A673 (cell line): ENCODE measurements around the gene PPP2R5C. TPM values are rescaled to one million over a fixed set of nuclear protein-coding genes. Genes with fewer than 3 reads are reported as not detected.

Source experiments
- BruUV-seq: library from RNA; stranded (reverse); fragments of 400-500 nt; replicated peaks from 2 replicates; lab custom pipeline; 2021; lab: Mats Ljungman, UMichigan
- CTCF ChIA-PET: fragments of 300-600 bp; sonication (Branson Sonifier 250); formaldehyde crosslinking; loops from one replicate; lab custom pipeline; 2022; ENCODE audit warnings: antibody characterized with exemption; lab: Charles Lee
- POLR2A ChIA-PET: fragments of 300-600 bp; sonication (Branson Sonifier 250); formaldehyde crosslinking; loops from one replicate; lab custom pipeline; 2022; ENCODE audit warnings: antibody characterized with exemption; ENCODE audit not compliant: low non-redundant PET; lab: Charles Lee
- DNase-seq: peaks from one replicate; pipeline ENCODE4 v3.0.0-alpha.2; 2015; ENCODE audit warnings: low spot score
- H3K27ac ChIP-seq: fragments of 200-600 bp; sonication (generic); 2 replicates; pipeline ENCODE4 v1.5.1; 2016; ENCODE audit warnings: mixed run types, low read depth, mild to moderate bottlenecking, mixed read lengths, antibody characterized with exemption, low read length; ENCODE audit not compliant: poor library complexity, severe bottlenecking
- H3K27me3 ChIP-seq: fragments of 200-600 bp; sonication (generic); replicated peaks from 2 replicates; pipeline ENCODE4 v1.6.1; 2017; ENCODE audit warnings: mixed run types, low read depth, mild to moderate bottlenecking, mixed read lengths, antibody characterized with exemption, low read length; ENCODE audit not compliant: insufficient read depth, poor library complexity
- H3K36me3 ChIP-seq: fragments of 200-600 bp; sonication (generic); 2 replicates; pipeline ENCODE4 v1.6.1; 2016; ENCODE audit warnings: mixed run types, mild to moderate bottlenecking, mixed read lengths, antibody characterized with exemption, low read length; ENCODE audit not compliant: insufficient read depth, poor library complexity, severe bottlenecking
- H3K4me1 ChIP-seq: fragments of 200-600 bp; sonication (generic); 2 replicates; pipeline ENCODE4 v1.6.1; 2017; ENCODE audit warnings: mixed run types, mild to moderate bottlenecking, mixed read lengths, antibody characterized with exemption, low read length; ENCODE audit not compliant: insufficient read depth, poor library complexity, severe bottlenecking
- H3K4me3 ChIP-seq: fragments of 200-600 bp; sonication (generic); 2 replicates; pipeline ENCODE4 v1.5.1; 2016; ENCODE audit warnings: low read depth, mixed run types, mild to moderate bottlenecking, mixed read lengths, low read length; ENCODE audit not compliant: poor library complexity, severe bottlenecking
- H3K9me3 ChIP-seq: fragments of 200-600 bp; sonication (generic); 2 replicates; pipeline ENCODE4 v1.6.1; 2016; ENCODE audit warnings: mixed run types, low read depth, mild to moderate bottlenecking, mixed read lengths, antibody characterized with exemption, low read length; ENCODE audit not compliant: poor library complexity, severe bottlenecking
- EZH2 ChIP-seq: fragments of 200-600 bp; sonication (generic); IDR thresholded peaks from 2 replicates; pipeline ENCODE4 v1.6.1; 2017; ENCODE audit warnings: borderline replicate concordance, low read depth, mild to moderate bottlenecking, mixed read lengths, antibody characterized with exemption, low read length; ENCODE audit not compliant: poor library complexity, severe bottlenecking
- intact Hi-C: fragments of 100-400 bp; cut with micrococcal nuclease; formaldehyde crosslinking; loops from one replicate; pipeline ENCODE4 v1.10.0; 2022; ENCODE audit not compliant: unreplicated experiment
- total RNA-seq: library from RNA; stranded (reverse); gene quantifications from 2 replicates; pipeline ENCODE4 v1.2.3, GENCODE V29; 2021
- TF ChIP-seq, protein P1 (sequence below): fragments of 300-800, 200-600 bp; sonication (generic); conservative IDR thresholded peaks from 2 replicates; pipeline ENCODE4 v1.5.1; 2017; ENCODE audit warnings: low read depth, mild to moderate bottlenecking, antibody characterized with exemption, low read length, moderate library complexity, mixed read lengths

PPP2R5C gene
- total RNA-seq, 1 experiment from 2014 or later, result 113 TPM

DNA sequence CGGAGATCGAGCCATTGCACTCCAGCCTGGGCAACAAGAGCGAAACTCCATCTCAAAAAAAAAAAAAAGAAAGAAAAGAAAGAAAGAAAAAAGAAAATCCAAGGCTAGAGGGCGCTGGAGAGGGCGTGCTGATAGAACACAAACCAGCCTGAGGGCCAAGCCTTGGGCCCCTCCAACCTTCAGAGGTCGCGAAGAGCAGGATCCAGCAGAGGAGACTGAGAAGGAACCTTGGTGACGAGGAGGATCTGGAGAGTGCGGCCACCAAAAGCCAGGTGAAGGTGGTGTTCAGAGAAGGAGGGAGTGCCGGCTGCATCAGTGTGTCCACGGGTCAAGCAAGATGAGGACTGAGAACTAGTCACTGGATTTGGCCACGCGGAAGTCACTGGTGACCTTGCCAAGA is 198.7 kb downstream of the PPP2R5C start:
- no TSS peak for BruUV-seq
- no peaks in the 10 kb centered on the region for H3K36me3 ChIP-seq
- H3K27me3 ChIP-seq, result no peaks in the 10 kb centered on the region
- TF ChIP-seq, protein P1, sequence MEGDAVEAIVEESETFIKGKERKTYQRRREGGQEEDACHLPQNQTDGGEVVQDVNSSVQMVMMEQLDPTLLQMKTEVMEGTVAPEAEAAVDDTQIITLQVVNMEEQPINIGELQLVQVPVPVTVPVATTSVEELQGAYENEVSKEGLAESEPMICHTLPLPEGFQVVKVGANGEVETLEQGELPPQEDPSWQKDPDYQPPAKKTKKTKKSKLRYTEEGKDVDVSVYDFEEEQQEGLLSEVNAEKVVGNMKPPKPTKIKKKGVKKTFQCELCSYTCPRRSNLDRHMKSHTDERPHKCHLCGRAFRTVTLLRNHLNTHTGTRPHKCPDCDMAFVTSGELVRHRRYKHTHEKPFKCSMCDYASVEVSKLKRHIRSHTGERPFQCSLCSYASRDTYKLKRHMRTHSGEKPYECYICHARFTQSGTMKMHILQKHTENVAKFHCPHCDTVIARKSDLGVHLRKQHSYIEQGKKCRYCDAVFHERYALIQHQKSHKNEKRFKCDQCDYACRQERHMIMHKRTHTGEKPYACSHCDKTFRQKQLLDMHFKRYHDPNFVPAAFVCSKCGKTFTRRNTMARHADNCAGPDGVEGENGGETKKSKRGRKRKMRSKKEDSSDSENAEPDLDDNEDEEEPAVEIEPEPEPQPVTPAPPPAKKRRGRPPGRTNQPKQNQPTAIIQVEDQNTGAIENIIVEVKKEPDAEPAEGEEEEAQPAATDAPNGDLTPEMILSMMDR, result peak; percentile 64
- no peak for TF ChIP-seq EZH2
- intact Hi-C loops, result loop anchor here (1.0 to 5.0 kb wide), 4 partner anchors 102 to 354 kb away; no protein-coding TSS in a partner anchor
- peak; percentile 67 for DNase-seq
- H3K4me3 ChIP-seq, result no peak overlapping the region
- POLR2A ChIA-PET, result interaction anchor here (0.6 kb wide), 1 partner anchor 452 kb away, joined by 14 read pairs; no protein-coding TSS in a partner anchor
- CTCF ChIA-PET, result interaction anchor here (0.8 kb wide), 1 partner anchor 439 kb away, joined by 4 read pairs; no protein-coding TSS in a partner anchor
- H3K9me3 ChIP-seq, result no peaks in the 10 kb centered on the region
- peaks cover 37% of the 10 kb centered on the region for H3K4me1 ChIP-seq
- H3K27ac ChIP-seq, result no peak overlapping the region

DNA sequence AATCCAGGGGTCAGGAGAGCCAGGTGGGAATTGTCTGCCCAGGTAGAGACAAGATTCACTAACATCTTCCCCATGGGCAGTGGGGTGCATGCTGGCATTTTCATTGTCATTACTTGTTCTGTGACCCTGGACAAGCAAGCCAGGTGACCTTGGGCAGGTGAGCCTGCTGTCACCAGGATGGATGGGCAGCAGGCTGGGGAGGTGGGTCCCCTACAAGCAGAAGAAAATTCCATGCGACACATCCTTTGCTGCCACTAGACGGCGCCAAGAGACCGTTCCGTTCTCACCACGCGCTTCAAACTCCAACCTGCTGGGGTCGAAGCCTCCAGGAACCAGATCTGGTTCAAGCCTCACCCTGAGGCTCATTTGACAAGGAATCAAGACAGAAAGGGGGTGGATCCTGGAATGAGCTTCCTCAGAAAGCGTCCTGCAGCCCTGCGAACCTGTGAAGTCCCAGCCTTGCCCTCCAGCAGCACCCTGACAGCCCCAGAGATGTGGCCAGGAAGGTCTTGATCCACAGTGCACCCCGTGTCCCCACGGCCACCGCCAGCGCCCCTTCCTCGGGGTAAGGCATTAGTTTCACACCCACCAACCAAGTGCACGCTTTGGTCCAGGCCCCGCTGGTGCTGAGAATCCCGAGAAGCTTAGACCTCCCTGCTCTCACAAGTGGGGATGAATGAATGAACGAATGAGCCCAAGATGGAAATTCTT is 199.7 kb downstream of the PPP2R5C start:
- TF ChIP-seq EZH2, result no peak
- TF ChIP-seq, protein P1, result peak; percentile 90
- Histone ChIP-seq H3K36me3 (no peaks in the 10 kb centered on the region), H3K27ac (peak overlapping the region; percentile 58), H3K27me3 (no peaks in the 10 kb centered on the region), H3K9me3 (no peaks in the 10 kb centered on the region), H3K4me3 (no peak overlapping the region), H3K4me1 (peaks cover 37% of the 10 kb centered on the region)
- intact Hi-C loops, result loop anchor here (5.0 kb wide), 3 partner anchors 101 to 254 kb away; no protein-coding TSS in a partner anchor
- POLR2A ChIA-PET, result interaction anchor here (0.6 kb wide), 1 partner anchor 15 kb away, joined by 18 read pairs; no protein-coding TSS in a partner anchor
- CTCF ChIA-PET, result interaction anchor here (0.5 to 1.3 kb wide), 8 partner anchors 11 to 1770 kb away, joined by 3 to 10 read pairs (median 4); no protein-coding TSS in a partner anchor
- BruUV-seq, result no TSS peak
- DNase-seq, result peak; percentile 94

DNA sequence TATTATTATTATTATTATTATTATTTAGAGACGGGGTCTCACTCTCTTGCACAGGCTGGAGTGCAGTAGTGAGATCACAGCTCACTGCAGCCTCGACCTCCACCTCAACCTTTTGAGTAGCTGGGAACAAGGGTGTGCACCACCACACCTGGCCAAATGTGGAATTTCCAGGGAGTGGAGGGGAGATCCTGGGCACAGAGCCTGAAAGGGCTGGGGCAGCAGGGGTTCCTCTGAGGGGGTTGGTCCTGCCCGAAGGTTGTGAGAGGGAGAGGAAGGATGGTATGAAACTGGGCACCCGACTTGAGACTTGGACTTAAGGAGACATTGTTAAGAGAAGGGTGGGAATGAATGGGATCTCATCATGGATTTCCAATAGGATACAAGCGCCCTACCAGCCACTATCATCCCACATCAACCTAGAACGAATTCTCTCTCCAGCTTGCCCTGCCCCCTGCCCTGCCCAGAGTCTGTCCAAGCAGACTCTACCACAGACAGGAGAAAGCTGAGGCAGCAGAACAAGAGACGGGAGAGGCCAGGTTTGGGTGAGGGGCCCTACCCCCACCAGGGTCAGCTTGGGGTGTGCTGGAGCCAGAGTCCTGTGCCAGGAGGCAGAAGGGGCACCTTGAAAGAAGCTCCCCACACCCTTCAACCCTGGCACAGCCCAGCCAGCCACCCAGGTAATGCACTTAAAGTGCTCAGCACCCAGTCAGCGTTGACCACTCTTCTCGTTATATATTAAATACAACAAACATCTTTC is 200.4 kb downstream of the PPP2R5C start:
- Histone ChIP-seq H3K4me3 (no peak overlapping the region), H3K9me3 (no peaks in the 10 kb centered on the region), H3K27me3 (no peaks in the 10 kb centered on the region), H3K4me1 (peaks cover 39% of the 10 kb centered on the region), H3K27ac (peak overlapping the region; percentile 94), H3K36me3 (peaks cover 3% of the 10 kb centered on the region)
- intact Hi-C loops, result loop anchor here (5.0 kb wide), 3 partner anchors 100 to 255 kb away; no protein-coding TSS in a partner anchor
- BruUV-seq, result no TSS peak
- POLR2A ChIA-PET, result interaction anchor here (0.6 kb wide), 1 partner anchor 15 kb away, joined by 18 read pairs; no protein-coding TSS in a partner anchor
- CTCF ChIA-PET, result interaction anchor here (0.5 to 1.3 kb wide), 8 partner anchors 11 to 1769 kb away, joined by 3 to 10 read pairs (median 4); no protein-coding TSS in a partner anchor
- TF ChIP-seq, protein P1, result no peak
- no peak for TF ChIP-seq EZH2
- DNase-seq, result no peak
